22Rv1 (cell line): Measurements from ENCODE around the gene LY86.

Experiments
- CTCF ChIP-seq: fragments of 450-650 bp; IDR thresholded peaks from 2 replicates; pipeline ENCODE4 v1.5.1; 2017; ENCODE audit warnings: mild to moderate bottlenecking
- ZFX ChIP-seq: fragments of 450-650 bp; IDR thresholded peaks from 2 replicates; pipeline ENCODE4 v1.6.1; 2017; ENCODE audit warnings: antibody characterized with exemption, borderline replicate concordance

- TF ChIP-seq CTCF (no peak), ZFX (no peak)
Observed at GRCh38 chr6:6619021-6619794, 30.7 kb downstream of the LY86 start.
